HG02885 (cell line): ENCODE measurements around the gene GALNT17.
"Not testable (repeated sequence)": the region's sequence is repeated elsewhere in the genome, so short reads cannot be mapped to it uniquely, and the experiment has no call there.

Experiments
- ATAC-seq: cut with Tn5 transposase; IDR thresholded peaks from one replicate; pipeline ENCODE4 v1.9.1; 2021; ENCODE audit warnings: mild to moderate bottlenecking; ENCODE audit not compliant: unreplicated experiment, poor library complexity

The GALNT17 gene

DNA sequence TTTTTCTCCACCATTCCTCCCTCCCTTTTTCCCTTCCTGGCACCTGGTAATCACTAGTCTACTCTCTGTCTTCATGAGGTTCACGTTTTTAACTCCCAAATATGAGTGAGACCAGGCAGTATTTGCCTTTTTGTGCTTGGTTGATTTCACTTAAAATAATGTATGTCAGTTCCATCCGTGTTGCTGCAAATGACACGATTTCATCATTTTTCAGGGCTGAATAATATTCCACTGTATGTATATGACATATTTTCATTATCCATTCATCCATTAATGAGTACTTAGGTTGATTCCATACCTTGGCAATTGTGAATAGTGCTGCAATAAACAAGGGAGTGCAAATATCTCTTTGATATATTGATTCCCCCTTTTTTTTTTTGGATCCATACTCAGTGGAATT, 25.8 kb downstream of the GALNT17 start:
- ATAC-seq: no peak

DNA sequence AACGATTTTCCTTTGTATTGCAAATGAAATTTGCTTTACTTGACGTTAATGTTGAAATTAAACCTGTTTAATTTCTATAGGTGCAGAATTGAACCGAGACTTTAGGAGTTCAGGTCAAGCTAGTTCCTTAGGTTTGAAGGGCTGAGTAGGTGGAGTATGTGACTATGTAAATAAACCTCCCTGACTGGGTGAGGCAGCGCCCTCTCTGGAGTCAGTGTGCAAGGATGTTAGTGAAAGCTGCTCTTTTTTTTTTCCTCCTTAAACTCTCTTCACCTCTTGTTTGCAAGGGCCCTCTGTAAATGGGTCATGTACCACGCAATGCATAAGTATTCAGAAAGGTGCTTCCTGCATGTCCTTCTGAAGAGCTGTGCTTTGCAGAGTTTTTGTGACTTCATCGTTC, 33.8 kb downstream of the GALNT17 start:
- no peak for ATAC-seq

DNA sequence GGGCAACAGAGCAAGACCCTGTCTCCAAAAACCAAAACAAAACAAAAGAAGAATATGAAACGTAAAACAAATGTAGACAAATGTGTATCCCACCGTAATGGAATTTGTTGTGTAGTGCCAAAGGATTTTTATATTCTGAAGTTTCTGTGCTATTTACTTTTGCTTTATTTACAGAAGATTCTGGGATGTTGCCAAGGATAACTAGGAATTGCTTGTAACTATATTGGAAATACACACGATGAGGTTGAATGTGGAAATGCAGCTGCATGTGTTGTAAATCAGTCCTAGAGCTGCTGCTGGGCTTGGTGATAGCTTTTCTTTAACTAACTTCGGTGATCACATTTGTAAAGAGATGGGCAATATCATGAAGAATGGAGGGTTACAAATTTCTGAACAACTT, 39.5 kb downstream of the GALNT17 start:
- ATAC-seq: no peak

DNA sequence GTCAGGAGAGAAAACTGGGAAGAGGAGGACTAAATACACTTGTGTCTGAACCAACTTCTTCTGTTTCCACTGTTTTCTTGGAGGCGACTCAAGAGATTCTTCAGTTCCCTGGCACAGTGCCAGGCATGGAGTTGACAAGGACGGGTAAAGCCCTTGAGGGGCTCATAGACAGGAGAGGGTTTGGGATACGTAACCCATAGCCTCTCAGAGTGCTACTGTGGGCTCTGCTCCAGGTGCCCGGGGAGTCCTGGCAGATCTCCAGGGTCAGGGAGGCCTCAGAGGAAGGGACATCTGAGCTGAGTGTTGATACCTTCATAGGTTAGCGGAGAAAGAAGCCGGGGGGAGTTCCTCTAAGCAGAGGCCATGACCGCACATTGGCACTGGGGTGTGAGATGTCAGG, 42.0 kb downstream of the GALNT17 start:
- ATAC-seq: no peak

DNA sequence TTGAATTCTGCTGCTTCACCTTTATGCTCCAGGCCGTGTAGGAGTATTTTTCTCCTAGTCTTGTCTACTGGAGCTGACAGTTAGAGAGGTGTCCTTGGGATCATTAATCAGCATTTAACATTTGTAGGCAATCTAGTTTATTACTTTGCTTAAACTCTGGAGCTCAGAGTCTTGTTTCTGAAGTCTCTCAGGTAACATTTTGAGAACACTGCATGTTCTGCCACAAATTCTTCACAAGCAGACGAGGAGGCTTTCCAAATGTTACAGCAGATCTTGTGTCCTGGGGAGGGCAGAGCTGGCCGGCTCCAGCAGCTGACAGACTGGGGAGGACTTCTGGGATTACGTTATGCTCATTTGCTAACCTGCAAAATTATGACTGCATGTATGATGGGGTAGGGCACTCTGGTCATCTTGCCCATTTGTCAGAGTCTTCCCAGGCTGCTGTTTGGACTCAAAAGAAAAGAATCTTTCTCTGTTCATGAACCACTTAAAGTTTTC, 50.5 kb downstream of the GALNT17 start:
- ATAC-seq: no peak

DNA sequence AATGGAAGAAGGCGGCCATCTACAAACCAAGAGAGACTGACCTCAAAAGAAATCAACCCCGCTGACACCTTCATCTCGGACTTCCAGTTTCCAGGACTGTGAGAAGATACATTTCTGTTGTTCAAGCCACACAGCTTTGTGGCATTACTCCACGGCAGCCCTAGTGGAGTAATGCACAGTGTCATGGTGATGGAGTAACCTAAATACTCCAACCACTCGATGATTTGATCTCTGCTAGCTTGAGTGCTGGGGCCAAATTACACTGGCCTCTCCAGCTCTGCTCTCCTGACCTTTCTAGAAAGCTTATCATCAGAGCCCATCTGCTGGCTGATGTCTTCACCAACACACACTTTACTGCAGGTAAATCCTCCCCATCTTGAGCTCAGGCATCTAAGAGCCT, 52.2 kb downstream of the GALNT17 start:
- no peak for ATAC-seq

DNA sequence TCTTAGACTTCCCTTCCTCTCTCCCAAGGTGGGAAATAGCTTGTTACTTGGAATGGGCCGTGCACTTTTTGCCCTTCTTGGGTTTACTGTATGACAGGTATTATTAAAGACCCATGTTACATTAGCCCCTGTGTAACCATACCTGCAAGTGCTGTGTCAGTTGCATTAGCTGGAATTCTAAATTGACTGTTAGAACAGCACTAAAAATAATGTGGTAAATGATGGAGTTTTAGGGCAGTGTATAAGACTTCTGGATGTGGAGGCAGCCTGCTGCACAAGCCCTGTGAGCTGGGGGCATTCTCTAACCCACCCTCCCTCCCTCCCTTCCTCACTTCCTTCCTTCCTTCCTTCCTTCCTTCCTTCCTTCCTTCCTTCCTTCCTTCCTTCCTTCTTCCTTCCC, 52.7 kb downstream of the GALNT17 start:
- no peak for ATAC-seq

DNA sequence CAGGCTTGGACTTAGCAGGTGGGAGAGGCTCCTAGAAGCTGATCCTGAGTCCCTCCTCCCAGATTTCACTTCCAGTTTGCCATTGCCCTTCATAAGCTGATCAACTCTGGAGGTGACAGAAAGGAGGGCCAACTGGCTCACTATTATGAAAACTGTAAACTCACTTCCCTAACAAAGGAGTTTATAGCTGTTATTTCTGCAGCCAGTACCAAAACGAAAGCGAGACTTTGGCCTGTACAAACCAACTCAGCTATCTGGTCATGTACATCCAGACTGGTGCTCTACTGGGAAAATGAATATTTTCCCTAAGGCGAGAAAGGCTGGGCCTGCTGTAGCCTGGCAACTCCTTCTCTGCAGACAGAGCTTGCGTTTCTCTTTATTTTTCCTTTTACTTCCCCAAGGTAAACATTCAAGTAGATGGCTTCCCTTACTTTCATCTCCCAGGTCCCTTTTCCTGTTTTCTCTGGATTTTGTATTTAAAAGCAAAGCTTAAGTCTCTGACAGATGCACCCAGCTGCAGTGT, 54.7 kb downstream of the GALNT17 start:
- no peak for ATAC-seq

DNA sequence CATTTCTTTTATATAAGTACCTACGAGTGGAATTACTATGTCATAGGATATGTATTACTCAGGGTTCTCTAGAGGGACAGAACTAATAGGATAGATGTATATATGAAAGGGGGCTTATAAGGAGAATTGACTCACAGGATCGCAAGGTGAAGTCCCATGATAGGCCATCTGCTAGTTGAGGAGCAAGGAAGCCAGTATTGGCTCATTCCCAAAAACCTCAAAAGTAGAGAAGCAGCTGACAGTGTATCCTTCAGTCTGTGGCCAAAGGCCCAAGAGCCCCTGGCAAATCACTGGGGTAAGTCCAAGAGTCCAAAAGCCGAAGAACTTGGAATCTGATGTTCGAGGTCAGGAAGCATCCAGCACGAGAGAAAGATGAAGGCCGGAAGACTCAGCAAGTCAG, 59.8 kb downstream of the GALNT17 start:
- ATAC-seq: no peak

DNA sequence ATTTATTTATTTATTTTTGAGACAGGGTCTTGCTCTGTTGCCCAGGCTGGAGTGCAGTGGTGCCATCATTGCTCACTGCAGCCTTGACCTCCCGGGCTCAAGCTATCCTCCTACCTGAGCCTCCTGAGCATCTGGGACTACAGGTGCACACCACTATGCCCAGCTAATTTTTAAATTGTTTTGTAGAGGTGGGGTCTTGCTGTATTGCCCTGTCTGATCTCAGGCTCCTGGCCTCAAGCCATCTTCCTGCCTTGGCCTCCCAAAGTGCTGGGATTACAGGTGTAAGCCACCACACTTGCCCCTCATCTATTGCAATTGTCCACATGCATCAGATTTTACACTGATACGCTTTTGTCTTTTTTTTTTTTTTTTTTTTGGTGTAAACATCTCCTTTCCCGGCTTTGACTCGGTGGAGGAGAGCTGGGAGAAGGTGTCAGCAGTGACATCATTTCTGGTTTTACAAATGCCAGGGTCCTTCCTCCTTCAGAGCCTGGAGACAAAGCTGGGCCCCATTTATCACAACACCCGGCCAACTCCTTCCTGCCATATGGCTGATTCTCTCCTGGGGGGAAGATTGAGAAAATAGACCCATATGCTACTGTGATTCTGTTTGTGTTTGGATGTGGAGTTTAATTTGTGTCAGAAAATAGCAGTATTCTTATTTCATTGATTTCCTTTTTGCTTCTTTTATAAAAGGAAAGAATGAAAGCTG, 61.3 kb downstream of the GALNT17 start:
- no peak for ATAC-seq

DNA sequence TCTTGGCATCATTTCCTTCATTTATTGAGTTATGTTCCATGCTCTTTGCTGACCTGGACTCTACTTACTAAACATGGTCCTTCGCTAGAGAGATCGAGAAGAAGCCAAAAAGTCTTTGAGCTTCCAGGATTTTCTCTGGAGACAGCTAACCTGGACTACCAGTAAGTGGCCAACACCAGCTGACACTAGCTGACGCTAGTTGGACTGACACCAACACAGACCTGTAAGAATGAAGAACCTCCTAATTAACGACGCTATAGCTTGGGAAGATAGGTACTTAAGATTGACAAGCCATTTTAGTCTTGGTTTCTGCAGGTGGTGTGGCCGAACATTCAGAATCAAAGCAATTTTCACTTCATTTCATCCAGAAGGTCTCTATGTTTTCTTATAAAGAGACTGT, 66.4 kb downstream of the GALNT17 start:
- no peak for ATAC-seq

DNA sequence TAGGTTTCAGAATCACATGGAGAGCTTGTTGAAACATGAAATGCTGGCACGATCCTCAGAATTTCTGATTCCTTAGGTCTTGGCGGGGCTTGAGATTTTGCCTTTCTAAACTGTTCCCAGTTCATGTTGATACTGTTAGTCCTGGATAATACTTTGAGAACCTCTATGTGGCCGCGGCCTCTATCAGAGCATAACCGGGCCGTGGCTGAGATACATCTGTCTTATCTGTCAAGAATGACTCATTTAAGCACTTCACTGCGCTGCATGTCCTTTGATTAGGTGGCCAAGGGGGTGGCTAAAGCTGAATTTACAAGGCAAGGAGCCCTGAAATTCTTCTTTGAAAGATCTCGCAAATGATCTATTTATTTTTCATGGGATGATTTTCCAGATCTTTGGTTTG, 66.9 kb downstream of the GALNT17 start:
- ATAC-seq: no peak

DNA sequence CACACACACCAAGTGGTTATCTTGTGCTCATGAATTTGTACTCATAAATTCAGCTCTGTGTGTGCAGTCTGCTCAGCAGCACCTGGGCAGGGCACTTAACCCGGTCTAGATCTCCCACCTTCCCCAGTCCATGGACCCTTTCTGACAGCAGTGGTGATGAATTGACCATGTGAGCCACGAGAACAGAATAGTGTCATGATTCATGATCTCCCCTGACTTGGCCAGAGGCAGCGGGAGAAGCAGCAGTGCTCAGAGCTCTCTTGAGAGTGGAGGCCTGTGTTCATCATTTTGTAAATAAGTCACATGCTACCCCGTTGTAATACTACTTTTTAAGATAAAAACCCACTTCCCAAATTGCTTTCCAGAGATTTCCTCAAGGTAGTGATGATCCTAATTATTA, 74.2 kb downstream of the GALNT17 start:
- no peak for ATAC-seq

DNA sequence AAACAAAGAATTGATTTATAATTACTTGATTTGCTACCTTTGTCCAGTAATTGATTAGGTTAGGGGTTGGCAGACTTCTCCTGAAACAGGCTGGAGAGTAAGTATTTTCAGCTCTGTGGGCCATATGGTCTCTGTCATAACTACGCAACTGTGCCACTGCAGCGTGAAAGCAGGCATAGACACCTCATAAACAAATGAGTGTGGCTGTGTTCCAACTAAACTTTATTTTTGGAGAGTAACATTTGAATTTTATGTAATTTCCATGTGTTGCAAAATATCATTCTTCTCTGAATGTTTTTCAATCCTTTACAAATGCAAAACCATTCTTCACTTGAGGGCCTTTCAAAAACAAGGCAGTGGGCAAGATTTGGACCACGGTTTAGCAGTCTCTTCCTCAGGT, 76.9 kb downstream of the GALNT17 start:
- no peak for ATAC-seq

DNA sequence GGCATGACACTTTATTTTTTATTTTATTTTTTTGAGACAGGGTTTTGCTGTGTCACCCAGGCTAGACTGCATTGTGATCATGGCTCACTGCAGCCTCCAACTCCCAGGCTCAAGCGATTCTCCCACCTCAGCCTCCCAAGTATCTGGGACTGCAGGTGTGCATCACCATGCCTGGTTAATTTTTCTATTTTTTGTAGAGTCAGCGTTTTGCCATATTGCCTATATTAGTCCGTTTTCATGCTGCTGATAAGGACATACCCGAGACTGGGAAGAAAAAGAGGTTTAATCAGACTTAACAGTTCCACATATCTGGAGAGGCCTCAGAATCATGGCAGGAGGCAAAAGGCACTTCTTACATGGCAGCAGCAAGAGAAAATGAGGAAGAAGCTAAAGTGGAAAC, 77.5 kb downstream of the GALNT17 start:
- ATAC-seq: not testable (repeated sequence)

DNA sequence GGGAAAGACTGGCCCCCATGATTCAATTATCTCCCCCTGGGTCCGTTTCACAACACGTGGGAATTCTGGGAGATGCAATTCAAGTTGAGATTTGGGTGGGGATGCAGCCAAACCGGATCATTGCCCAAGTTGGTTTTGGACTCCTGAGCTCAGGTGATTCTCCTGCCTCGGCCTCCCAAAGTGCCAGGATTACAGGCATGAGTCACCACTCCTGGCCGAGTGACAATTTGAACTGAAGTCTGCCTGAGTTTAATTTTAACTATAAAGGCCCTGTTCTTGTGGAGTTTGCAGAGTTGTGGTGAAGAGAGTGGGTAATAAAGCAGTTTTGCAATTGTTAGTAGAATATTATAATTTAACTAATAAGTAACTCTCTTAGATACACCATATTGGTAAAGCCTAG, 78.3 kb downstream of the GALNT17 start:
- ATAC-seq: no peak

DNA sequence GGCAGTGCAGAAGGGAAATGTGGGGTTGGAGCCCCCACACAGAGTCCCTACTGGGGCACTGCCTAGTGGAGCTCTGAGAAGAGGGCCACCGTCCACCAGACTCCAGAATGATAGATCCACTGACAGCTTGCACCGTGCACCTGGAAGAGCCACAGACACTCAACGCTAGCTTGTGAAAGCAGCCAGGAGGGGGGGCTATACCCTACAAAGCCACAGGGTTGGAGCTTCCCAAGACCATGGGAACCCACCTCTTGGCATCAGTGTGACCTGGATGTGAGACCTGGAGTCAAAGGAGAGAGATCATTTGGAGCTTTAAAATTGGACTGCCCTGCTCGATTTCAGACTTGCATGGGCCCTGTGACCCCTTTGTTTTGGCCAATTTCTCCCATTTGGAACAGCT, 80.5 kb downstream of the GALNT17 start:
- ATAC-seq: not testable (repeated sequence)

DNA sequence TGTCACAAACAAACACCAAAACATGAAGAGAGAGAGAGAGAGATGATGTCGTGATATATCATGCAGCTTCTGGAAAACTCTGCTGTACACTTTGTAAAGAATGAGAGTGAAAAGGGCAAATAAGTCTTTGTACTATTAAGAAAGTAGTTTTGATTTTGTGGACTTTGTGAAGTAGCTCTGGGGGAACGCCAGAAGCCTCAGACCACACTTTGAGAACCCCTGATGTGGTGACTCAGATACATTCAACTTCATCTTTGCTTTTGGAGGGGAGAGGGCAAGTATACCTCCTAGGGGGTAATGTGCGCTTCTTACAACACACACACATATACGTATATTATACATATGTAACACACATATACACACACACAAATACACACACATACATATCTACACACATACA, 84.3 kb downstream of the GALNT17 start:
- ATAC-seq: no peak

DNA sequence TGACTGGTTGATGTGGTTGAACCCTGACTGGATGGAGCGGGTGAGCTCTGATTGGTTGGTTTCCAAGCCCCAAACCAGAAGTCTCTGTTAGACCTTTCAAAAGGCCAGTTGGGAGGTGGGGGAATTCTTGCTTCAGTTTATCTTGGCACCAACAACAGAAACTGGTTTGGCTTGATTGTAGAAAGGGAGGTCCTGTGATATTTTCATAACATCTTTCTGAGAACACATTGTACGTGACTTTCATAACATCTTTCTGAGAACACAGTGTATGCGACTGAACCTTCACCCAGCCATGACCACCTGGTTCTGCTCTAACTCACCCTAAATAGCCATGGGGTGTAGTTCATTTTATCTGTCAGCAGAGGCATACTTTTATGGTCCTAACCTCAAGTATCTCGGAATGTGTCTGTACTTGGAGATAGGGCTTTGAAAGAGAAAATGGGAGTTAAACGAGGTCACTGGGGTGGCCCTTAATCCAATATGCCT, 88.3 kb downstream of the GALNT17 start:
- no peak for ATAC-seq

DNA sequence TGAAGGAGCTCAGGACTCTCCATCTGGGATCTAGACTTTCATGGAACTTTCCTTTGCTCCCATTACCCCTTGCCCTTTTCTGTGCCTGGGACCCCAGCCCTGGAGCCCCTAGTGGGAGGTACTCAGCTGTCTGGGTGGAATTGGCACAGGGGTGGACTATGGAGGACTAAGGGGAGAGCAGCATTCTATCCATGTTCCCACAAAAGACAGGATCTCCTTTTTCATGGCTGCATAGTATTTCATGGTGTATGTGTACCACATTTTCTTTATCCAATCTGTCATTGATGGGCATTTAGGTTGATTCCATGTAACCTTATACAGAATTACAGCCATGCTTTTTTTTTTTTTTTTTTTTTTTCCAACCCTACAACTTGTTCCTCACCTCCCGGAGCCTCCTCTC, 89.1 kb downstream of the GALNT17 start:
- no peak for ATAC-seq

DNA sequence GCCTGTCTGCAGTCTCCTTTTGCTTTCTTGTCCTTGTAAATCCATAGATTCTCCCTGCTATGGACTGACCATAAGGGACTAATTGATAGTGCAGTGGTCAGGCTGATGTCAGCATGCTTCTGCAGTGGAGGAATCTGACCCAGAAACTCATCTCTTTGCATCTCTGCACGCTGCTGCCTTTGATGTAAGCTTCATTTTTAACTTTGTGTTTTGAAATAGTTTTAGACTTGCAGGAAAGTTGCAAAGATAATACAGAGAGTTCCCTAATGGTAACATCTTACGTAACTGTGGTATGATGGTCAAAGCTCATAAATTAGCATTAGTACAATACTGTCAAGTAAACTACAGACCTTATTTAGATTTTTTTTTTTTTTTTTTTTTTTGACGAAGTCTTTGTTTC, 89.6 kb downstream of the GALNT17 start:
- no peak for ATAC-seq

DNA sequence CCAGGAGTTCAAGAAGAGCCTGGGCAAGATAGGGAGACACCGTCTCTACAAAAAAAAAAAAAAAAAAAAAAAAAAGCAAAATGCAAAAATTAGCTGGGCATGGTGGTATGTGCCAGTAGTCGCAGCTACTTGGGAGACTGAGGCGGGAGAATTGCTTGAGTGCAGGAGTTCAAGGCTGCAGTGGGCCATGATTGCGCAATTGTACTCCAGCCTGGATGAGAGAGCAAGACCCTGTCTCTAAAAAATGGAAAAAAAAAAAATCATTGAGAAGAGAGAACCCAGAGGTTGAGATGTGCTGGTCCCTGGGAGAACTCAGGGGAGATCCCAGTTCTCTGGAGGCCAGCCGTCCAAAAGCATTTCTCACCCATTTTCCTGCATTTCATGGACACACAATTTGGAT, 95.2 kb downstream of the GALNT17 start:
- ATAC-seq: no peak
